ENCODE results near the gene RBL1.
A peak's percentile ranks its signal among the peaks of the same experiment; 100 is the strongest.
"Not testable (repeated sequence)": the region's sequence is repeated elsewhere in the genome, so short reads cannot be mapped to it uniquely, and the experiment has no call there.

RBL1 gene

DNA sequence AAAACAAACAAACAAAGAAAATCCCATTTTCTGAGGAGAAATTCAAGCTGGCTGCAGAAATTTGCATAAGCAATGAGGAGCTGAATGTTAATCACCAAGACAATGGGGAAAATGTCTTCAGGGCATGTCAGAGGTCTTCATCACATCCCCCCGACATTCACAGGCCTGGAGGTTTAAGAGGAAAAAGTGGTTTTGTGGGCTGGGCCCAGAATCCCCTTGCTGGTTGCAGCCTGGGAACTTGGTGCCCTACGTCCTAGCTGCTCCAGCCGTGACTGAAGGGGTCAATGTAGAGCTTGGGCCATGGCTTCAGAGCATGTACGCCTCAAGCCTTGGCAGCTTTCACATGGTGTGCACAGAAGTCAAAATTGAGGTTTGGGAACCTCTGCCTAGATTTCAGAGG, 101.6 kb downstream of the RBL1 start:
- DNase-seq = not testable (repeated sequence)

DNA sequence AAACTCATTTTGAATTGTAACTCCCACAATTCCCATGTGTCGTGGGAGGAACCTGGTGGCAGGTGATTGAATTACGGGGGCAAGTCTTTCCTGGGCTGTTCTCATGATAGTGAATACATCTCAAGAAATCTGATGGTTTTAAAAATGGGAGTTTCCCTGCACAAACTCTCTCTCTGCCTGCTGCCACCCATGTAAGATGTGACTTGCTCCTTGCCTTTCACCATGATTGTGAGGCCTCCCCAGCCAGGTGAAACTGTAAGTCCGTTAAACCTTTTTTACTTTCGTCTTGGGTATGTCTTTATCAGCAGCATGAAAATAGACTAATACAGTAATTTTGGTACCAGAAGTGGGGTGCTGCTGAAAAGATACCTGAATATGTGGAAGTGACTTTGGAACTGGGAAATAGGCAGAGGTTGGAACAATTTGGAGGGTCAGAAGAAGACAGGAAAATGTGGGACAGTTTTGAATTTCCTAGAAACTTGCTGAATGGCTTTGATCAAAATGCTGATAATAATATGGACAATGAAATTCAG, 102.9 kb downstream of the RBL1 start:
- no peak for DNase-seq

DNA sequence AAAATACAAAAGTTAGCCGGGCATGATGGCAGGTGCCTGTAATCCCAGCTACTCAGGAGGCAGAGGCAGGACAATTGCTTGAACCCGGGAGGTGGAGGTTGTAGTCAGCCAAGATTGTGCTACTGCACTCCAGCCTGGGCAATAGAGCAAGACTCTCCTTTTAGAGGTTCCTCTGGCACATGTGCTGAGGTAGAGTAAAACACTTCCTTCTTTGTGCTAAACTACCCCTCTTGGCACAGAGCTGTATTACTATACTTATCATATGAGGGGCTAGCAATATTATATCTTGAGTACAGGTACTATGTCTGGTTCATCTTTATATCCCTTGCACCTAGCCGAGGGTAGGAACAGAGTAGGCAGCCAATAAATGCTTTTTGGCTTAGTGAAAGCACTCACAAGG, 104.1 kb downstream of the RBL1 start:
- DNase-seq = no peak

DNA sequence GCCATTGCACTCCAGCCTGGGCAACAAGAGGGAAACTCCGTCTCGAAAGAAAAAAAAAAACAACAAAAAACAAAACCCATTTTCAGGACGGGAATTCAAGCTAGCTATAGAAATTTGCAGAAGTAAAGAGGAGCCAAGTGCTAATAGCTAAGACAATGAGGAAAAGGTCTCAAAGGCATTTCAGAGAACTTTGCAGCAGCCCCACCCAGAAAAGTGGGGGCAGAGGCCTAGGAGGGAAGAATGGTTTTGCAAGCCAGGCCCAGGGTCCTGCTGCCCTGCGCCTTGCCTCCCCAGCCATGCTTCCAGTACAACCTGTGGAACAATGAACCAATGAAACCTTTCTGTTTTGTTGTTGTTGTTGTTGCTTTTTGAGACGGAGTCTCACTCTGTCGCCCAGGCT, 106.0 kb downstream of the RBL1 start:
- no peak for DNase-seq

DNA sequence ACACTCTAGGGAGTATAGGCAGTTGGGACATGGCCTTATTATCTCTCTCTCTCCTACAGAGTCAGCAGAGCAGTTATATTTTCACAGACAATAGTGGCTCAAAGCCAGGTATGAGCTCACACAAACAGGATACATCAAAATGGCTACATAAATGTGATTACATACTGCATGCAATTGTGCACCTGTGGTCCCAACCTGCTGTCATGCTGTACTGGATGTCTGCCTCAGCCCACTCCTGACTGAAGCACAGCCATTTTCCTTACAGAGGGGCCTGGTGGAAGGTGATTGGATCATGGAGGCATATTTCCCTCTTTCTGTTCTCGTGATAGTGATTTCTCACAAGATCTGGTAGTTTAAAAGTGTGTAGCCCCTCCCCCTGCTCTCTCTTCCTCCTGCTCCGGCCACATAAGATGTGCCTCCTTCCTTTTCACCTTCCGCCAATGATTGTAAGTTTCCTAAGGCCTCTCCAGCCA, 107.3 kb downstream of the RBL1 start:
- no peak for DNase-seq

DNA sequence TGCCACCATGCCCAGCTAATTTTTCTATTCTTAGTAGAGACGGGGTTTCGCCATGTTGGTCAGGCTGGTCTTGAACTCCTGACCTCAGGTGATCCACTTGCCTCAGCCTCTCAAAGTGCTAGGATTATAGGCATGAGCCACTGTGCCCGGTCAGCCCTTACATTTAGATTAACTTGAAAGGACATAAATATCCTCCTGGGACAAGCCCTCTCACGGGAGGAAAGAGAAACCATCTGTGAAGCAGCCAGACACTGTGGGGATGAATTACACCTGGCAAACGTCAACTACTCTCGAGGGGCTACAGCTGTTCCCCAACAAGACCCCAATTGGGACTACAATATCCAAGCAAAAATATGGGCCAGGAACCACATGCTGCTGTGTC, 111.5 kb downstream of the RBL1 start:
- no peak for DNase-seq

DNA sequence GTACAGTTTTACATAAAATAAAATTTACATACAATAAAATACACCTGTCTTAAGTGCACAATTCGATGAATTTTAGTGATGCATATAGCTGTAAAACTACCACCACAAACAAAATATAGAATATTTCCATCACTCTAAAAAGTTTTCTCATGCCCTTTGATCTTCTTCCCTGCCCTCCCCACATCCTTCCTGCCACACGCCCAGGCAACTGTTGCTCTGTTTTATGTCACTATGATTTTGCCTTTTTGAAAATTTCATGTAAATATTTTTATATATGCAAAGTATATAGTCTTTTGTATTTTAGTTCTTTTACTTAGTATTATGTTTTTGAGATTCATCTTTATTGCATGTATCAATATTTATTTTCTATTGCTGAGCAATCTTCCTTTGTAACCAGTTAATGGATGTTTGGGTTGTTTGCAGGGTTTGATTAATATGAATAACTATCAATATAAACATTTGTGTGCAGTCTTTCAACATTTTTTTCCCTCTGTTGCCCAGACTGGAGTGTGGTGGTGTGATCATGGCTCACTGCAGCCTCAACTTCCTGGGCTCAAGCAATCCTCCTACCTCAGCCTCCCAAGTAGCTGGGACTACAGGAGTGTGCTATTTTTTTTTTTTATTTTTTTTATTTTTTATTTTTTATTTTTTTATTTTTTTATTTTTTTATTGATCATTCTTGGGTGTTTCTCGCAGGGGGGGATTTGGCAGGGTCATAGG, 120.5 kb downstream of the RBL1 start:
- no peak for DNase-seq

DNA sequence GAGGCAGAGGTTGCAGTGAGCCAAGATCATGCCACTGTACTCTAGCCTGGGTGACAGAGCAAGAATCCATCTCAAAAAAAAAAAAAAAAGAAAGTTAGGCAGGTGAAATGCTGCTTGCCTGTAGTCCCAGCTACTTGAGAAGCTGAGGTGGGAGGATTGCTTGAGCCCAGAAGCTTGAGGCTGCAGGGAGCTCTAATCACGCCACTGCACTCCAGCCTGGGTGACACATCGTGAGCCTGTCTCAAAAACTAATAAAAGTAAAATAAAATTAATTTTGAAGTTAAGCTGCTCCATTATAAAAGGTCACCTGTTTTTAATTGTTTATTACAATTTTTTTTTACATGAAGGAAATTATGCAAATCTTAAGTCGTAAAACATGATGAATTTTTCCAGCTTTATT, 121.1 kb downstream of the RBL1 start:
- no peak for DNase-seq

DNA sequence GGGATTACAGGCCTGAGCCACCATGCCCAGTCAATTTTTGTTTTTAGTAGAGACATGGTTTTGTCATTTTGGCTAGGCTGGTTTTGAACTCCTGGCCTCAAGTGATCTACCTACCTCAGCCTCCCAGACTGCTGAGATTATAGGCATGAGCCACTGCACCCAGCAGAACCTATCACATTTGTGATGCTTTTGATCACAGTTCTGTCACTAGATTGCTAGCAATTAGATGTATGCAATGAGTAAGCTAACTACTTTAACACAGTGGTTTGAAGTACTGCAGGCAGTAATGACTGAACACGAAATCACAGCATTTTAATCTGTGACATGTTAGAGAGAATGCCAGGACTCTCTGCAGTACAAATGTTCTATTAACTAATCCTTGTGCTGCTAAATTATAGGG, 124.7 kb downstream of the RBL1 start:
- no peak for DNase-seq

DNA sequence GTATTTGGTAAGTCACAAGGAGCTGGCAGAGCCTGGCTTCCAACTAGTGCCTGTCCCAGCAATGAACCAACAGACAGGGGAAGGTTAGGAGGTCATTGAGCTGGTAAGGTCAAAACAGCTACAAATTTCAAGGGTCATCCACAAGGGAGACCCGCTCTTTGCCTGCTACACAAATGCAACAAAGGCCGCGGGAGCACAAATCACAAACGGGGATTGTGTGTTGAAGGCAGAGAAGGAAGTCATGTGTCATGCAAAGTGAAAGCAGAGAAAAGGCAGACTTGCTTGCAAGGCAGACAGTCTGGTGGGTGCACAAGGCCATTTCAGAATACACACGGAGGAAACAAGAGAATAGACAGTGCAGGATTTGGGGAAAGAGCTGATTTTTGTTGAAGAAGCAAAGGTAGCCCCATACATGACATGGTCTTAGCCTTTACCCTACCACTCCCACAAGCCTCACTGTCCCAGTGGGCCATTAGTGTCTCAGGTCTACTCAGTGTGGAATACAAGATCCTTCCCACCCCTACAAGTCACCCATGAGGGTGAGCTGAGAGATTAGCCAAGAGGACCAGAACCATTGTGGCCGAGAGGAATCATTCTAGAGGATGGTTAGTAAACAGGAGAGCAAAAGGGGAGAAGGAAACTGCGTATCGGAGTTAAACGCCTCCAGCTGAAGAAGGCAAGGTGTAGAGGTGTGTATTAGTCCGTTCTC, 126.2 kb downstream of the RBL1 start:
- no peak for DNase-seq

DNA sequence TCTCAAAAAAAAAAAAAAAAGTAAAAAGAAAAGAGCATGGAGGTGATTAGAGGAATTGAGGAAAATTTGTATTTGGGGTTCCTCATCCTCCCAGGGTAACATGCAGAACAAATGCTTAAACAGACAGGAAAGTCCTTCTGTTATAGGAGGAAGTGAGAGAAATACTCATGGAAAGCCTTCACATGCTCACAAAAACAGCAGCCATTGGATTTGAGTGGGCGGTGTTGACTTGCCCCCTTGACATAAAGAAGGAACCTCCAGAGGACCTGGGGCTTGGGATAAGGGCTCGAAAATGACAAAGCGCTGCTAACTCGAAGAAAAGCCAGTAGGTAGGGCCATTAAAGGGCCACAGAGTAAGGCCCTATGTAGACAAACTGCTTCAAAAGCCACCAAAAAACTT, 126.7 kb downstream of the RBL1 start:
- DNase-seq = no peak

DNA sequence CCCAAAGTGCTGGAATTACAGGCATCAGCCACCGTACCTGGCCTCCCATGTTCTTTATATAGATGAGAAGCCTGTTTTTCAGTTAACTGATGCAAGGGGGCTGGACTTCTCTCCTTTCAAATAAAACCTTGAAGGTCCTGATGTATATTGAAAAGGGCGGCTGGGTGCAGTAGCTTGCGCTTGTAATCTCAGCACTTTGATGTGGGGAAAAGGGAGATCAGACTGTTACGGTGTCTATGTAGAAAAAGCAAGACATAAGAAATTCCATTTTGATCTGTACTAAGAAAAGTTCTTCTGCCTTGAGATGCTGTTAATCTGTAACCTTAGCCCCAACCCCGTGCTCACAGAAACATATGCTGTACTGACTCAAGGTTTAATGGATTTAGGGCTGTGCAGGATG, 128.2 kb downstream of the RBL1 start:
- no peak for DNase-seq

DNA sequence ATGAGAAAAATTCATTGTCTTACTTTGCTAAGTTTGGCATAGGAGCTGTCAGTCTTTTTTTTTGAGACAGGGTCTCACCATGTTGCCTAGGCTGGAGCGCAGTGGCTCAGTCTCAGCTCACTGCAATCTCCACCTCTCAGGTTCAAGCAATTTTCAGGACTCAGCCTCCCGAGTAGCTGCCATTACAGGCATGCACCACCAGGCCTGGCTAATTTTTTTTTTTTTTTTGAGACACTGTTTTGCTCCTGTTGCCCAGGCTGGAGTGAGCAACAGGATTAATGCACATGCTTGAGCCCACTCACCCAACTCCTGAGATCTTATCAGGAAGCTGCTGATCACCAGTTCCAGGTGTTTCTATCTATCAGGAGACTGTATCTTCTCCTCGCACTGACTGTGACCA, 128.8 kb downstream of the RBL1 start:
- not testable (repeated sequence) for DNase-seq

DNA sequence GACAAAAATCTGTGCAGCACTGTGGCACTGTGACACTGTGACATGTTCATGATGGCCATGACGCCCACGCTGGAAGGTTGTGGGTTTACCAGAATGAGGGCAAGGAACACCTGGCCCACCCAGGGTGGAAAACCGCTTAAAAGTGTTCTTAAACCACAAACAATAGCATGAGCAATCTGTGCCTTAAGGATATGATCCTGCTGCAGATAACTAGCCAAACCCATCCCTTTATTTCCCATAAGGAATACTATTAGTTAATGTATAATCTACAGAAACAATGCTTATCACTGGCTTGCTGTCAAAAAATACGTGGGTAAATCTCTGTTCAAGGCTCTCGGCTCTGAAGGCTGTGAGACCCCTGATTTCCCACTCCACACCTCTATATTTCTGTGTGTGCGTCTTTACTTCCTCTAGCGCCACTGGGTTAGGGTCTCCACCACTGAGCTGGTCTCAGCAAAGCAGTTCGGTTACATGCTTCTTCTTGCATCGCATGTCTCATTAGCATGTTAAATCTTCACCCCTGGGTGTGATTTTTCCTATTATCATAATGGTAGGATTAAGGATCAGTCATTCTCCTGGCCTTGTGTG, 133.3 kb downstream of the RBL1 start:
- not testable (repeated sequence) for DNase-seq

DNA sequence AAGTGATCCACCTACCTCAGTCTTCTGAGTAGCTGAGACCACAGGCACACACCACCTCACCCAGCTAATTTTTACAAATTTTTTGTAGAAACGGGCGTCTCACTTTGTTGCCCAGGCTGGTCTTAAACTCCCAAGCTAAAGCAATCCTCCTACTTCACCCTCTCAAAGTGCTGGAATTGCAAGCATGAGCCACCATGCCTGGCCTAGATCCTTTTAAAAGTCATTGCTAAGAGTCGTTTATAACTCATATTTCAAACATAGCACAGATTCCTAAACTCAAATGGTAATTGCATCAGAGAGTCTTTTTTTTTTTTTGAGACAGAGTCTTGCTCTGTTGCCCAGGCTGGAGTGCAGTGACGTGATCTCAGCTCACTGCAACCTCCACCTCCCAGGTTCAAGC, 136.6 kb downstream of the RBL1 start:
- DNase-seq = no peak

DNA sequence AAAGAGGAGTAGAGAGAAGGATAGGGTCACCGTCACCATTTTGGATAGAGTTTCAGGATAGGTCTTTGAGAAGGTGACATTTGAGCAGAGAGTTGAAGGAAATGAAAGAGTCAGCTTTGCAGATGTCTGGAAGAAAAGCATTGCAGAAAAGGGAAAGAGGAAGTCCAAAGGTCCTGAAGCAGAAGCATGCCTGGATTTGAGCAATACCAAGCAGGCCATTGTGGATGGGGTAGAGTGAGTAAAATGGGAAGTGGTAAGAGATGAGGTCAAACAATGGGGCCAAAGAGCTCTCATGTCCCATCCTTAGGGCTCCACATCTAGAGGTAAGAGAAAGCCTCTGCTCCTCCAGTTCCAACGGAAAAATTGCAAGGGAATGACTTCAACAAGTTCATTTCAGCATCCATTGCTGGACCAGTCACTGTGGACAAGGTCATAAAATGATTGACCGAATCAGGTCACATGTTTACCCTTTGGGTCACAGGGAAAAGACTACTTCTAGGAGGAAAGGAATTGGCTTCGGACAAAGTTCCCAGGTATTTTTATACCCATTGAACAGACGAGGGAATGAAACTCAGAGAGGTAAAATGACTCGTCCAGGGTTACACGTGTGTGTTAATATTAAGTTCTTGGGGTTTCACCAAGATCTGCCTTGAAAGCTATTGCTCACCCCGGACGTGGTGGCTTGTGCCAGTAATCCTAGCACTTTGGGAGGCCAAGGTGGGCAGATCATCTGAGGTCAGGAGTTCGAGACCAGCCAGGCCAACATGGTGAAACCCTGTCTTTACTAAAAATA, 137.7 kb downstream of the RBL1 start:
- no peak for DNase-seq

DNA sequence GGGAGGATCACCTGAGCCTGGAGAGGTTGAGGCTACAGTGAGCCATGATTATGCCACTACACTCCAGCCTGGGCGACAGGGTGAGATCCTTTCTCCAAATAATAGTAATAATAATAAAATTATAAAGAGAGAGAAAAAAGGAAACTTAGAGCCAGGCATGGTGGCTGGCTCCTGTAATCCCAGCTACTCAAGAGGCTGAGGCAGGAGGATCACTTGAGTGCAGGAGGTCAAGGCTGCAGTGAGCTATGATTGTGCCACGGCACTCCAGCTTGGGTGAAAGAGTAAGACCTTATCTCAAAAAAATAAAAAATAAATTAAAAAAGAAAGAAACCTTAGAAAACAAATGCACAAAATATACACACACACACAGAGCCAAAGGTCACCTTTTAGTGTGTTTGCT, 139.1 kb downstream of the RBL1 start:
- no peak for DNase-seq

DNA sequence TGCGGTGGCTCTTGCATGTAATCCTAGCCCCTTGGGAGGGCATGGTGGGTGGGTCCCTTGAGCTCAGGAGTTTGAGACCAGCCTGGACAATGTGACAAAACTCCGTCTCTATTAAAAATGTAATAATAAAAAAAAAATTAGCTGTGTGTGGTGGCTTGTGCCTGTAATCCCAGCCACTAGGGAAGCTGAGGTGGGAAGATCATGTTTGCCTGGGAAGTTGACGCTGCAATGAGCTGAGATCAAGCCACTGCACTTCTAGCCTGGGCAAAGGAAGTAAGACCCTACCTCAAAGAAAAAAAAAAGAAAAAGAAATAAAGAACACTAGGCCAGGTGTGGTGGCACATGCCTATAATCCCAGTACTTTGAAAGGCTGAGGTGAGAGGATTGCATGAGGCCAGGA, 139.8 kb downstream of the RBL1 start:
- DNase-seq = no peak

DNA sequence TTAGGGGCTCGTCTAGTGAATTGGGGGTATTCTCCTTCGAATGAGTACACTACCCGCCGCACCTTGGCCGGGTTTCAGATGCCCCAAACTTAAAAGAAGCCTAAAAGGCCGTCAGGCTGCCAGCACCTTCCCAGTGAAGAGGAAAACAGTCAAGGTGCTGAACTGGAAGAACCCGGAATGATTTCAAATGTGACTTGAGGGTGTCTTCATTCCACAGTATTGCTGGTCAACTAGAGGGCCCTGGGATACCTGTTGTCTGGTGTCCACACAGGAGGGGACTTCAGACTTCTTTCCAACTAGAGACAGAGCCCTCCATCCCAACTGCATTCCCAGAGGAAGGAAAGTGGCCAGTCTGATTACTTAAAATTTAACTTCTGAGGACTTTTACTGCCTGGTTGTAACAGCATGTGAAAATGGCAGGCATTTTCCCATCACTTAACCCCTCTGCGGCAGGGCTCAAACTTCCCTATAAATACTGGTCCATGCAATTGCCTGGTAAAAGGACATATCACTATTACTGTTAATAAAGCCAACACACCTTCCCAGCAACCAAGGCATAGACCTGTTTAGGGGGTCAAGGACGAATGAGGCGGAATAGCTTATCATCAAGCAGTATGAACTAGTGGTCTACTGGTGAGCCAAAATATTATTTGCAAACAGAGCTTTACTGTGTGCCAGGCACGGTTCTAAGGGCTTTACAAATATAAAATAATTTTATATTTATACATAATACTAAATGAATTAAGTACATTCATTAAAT, 143.6 kb downstream of the RBL1 start:
- no peak for DNase-seq

DNA sequence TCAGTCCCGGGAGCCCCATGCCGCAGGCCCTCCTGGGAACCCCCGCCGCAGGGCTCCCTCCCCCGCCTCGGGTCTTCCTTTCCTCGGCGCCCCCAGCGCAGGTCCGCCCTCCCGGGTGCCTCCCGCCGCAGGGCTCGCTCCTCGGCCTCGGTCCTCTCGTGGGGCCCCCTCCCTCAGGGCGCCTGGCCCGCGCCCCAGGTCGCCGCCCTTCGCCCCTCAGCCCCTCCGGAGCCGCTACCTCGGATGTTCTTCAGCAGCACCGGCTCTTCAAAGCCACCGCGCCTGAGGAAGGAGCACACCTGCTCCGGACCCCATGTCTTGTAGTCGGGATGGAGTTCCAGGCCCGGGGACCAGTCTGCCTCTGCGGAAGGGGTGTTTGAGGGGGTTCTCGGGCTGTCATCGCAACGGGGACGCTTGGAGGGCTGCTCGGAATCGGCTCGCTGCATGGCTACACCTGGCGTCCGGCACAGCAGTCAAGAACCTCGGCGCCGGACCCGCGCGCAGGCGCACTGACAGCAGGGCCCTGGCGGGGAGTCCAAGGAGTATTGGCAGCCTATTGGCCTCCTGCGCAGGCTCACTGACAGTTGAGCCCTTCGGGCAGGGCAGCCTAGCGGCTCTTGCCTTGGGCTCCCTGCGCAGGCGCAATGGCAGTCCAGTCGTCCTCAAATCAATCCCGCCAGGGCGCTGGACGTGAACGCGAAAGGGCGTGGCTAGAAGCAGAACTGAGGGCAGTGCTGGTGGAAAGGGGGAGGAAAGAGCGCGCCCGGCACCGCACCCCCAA, 144.4 kb downstream of the RBL1 start, which contains the start of gene SAMHD1:
Gene SAMHD1, minus strand, starts transcription at position 511 of the 781 bp plus-strand sequence. Its CDS starts 65 bp downstream, at position 446.
- peak; percentile 67 for DNase-seq

DNA sequence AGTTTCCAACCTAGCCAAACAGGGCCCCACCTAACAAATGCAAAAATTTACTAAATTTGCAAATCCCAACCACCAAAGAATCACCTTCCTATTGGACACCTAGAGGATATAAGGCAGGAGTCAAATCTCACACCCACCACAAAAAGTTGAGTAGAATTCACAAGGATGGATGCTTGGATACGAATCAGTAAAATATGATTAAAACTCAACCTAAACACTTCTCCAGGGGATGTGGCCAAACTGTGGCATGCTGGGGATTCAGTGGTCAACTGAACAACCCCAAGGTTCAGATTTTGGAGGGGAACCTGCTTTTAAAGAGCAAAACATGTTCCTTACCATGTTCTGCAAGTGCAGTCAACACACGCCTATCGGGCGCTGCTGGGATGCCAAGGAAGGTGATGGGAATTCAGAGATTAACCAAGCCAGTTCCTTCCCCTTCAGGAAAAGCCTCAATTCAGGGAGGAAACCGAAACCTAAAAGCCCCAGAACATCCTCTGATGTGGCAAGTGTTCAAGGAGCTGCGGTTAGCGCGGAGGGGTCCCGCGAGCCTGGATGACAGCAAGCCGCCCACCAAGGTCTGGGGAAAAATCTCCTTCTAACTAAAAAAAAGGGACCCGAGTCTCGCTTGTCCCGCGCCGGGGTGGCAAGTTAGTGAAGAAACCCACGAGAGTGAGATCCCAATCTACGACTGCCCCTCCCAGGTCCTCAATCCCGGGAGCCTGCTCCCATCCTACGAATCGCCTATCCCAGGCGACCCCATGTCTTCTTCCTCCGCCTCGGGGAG, 145.2 kb downstream of the RBL1 start:
- no peak for DNase-seq
